Measurements from ENCODE around the gene PRSS33. TPM values are rescaled to one million over a fixed set of nuclear protein-coding genes. Genes with fewer than 3 reads are reported as not detected.
A peak's percentile ranks its signal among the peaks of the same experiment; 100 is the strongest.

PRSS33 gene
- polyA plus RNA-seq, 1 experiment, result not detected

DNA sequence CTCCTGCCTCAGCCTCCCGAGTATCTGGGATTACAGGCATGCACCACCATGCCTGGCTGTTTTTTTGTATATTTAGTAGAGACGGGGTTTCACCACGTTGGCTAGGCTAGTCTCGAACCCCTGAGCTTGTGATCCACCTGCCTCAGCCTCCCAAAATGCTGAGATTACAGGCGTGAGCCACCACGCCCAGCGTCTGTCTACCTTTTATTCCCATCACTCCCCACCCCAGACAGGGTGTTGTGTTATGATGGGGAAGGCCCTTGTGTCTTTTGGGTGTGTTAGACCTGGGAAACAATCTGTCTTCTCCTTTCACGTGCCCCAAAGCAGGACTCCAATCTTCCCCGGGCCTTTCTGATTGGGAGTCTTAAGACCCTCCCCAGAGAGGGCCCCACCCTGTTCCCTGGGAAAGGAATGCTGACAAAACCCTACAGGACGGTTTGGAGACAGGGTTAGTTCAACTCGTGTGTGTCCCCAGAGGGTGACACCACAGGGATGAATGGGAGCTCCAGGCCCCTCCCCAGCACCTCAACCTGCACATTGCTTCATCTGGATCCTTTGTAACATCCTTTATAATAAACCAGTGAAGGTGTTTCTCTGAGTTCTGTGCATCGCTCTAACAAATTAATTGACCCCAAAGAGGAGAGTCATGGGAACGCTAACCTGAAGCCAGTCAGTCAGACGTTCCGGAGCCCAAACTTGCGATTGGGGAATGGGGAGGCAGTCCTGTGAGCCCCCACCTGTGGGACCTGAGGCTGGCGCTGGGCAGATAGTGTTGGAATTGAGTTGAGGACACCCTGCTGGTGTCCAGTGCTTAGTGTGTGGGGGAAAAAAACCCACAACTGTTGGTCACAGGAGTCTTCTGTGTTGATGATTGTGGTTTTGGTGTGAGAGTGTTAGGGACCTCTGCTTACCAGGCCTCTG, 7.1 kb downstream of the PRSS33 start:
- Histone ChIP-seq H3K27ac (ENCODE audit: low read depth, low read length) (no peak overlapping the region), H3K9me3 (ENCODE audit: control insufficient read depth, insufficient read depth, low read length) (no peaks in the 10 kb centered on the region; the same call in 1 of the 2 replicates), H3K27me3 (ENCODE audit: control insufficient read depth, insufficient read depth, low read length) (peaks cover 20% of the 10 kb centered on the region), H3K4me3 (ENCODE audit: low read depth, low read length) (no peak overlapping the region)
- POLR2A ChIA-PET, result no interaction called here
- TF ChIP-seq, protein P1, sequence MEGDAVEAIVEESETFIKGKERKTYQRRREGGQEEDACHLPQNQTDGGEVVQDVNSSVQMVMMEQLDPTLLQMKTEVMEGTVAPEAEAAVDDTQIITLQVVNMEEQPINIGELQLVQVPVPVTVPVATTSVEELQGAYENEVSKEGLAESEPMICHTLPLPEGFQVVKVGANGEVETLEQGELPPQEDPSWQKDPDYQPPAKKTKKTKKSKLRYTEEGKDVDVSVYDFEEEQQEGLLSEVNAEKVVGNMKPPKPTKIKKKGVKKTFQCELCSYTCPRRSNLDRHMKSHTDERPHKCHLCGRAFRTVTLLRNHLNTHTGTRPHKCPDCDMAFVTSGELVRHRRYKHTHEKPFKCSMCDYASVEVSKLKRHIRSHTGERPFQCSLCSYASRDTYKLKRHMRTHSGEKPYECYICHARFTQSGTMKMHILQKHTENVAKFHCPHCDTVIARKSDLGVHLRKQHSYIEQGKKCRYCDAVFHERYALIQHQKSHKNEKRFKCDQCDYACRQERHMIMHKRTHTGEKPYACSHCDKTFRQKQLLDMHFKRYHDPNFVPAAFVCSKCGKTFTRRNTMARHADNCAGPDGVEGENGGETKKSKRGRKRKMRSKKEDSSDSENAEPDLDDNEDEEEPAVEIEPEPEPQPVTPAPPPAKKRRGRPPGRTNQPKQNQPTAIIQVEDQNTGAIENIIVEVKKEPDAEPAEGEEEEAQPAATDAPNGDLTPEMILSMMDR (IDR thresholded peaks at IDR 0.05; ENCODE audit: low read depth, low read length), result no peak
- CTCF ChIA-PET, result no interaction called here
- no peak for DNase-seq (ENCODE audit: low read depth, low spot score)

DNA sequence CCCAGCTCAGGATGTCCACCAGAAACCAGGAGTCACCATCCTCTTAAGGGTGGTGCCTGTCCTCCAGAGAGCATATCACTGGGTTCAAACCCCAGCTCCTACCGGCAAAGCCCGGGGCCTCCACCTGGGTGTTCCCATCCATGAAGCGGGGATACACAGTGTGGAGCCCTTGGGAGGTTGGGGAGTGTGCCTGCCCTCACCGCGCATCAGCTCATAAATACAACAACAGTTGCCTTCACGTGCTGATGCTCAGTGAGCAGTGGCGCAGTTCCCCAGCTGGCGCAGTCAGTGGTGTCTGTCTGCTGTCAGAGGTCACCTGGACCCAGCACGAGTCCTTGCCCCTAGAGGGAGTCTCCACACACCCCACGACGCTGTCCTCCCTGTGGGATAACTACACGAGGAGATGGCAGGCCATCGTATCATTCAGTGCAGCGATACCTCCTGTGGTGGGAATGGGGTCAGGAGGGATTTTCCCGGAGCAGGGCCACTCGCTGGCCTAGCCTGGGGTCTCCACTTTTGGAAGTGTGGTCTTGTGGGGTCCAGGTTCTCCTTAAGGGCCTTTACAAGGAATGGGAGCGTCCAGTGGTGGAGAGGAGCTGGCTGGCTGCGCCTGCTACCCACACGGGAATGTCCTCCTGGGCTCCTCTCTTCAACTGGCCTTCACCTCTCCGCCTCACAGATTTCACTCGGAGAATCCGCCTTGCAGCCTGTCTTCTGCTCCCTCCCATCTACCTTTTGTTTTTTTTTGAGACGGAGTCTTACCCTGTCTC, 8.0 kb downstream of the PRSS33 start:
- ChIA-PET CTCF (interaction anchor here (1.7 kb wide), 1 partner anchor 88 kb away, joined by 9 read pairs; no protein-coding TSS in a partner anchor), POLR2A (no interaction called here)
- Histone ChIP-seq H3K4me3 (ENCODE audit: low read depth, low read length) (no peak overlapping the region), H3K9me3 (ENCODE audit: control insufficient read depth, insufficient read depth, low read length) (no peaks in the 10 kb centered on the region; the same call in 1 of the 2 replicates), H3K27ac (ENCODE audit: low read depth, low read length) (no peak overlapping the region), H3K27me3 (ENCODE audit: control insufficient read depth, insufficient read depth, low read length) (peaks cover 11% of the 10 kb centered on the region)
- no peak for DNase-seq (ENCODE audit: low read depth, low spot score)
- TF ChIP-seq, protein P1 (IDR thresholded peaks at IDR 0.05; ENCODE audit: low read depth, low read length), result no peak

DNA sequence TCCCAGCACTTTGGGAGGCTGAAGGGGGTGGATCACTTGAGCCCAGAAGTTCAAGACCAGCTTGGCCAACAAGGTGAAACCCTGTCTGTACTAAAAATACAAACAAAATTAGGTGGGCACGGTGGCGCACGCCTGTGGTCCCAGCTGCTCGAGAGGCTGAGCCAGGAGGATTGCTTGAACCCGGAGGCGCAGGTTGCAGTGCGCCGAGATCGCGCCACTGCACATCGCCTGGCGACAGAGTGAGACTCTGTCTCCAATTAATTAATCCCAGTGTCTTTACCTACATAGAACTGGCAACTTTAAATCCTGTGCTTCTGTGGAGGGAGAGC, 8.8 kb downstream of the PRSS33 start:
- Histone ChIP-seq H3K4me3 (ENCODE audit: low read depth, low read length) (peak overlapping the region; percentile 96), H3K27ac (ENCODE audit: low read depth, low read length) (no peak overlapping the region), H3K27me3 (ENCODE audit: control insufficient read depth, insufficient read depth, low read length) (peaks cover 5% of the 10 kb centered on the region), H3K9me3 (ENCODE audit: control insufficient read depth, insufficient read depth, low read length) (no peaks in the 10 kb centered on the region; the same call in 1 of the 2 replicates)
- no peak for DNase-seq (ENCODE audit: low read depth, low spot score)
- CTCF ChIA-PET, result interaction anchor here (0.6 to 1.7 kb wide), 2 partner anchors 89 to 141 kb away, joined by 3 to 9 read pairs; no protein-coding TSS in a partner anchor
- POLR2A ChIA-PET, result interaction anchor here (1.2 kb wide), 1 partner anchor 15 kb away, joined by 3 read pairs; no protein-coding TSS in a partner anchor
- TF ChIP-seq, protein P1 (IDR thresholded peaks at IDR 0.05; ENCODE audit: low read depth, low read length), result no peak

GRCh38 chr16:2777903-2778629, 9.3 kb downstream of the PRSS33 start:
- peak overlapping the region; percentile 96 for H3K4me3 ChIP-seq (ENCODE audit: low read depth, low read length)
- ChIA-PET CTCF (interaction anchor here (0.6 to 1.7 kb wide), 2 partner anchors 90 to 141 kb away, joined by 3 to 9 read pairs; no protein-coding TSS in a partner anchor), POLR2A (interaction anchor here (1.0 to 1.2 kb wide), 2 partner anchors 14 to 96 kb away, joined by 3 read pairs; partner anchors contain the start of gene KCTD5)
- H3K27me3 ChIP-seq (ENCODE audit: control insufficient read depth, insufficient read depth, low read length), result peaks cover under 1% of the 10 kb centered on the region
- TF ChIP-seq, protein P1 (IDR thresholded peaks at IDR 0.05; ENCODE audit: low read depth, low read length), result no peak
- no peaks in the 10 kb centered on the region; the same call in 1 of the 2 replicates for H3K9me3 ChIP-seq (ENCODE audit: control insufficient read depth, insufficient read depth, low read length)
- peak overlapping the region; percentile 92 for H3K27ac ChIP-seq (ENCODE audit: low read depth, low read length)
- DNase-seq (ENCODE audit: low read depth, low spot score), result no peak
